ENCODE data around the gene RNU6-9. TPM values are rescaled to one million over a fixed set of nuclear protein-coding genes. Genes with fewer than 3 reads are reported as not detected.

RNU6-9 gene
- total RNA-seq, 6 experiments from 2014 or later: not detected

- peak in 1 of 4 donors; percentile 20 for ATAC-seq
- intact Hi-C loops (cut with DNase I): loop anchor here in 1 of 2 donors (5.0 to 10.0 kb wide), 2 partner anchors 48 to 105 kb away; partner anchors contain the start of gene KISS1R
- Histone ChIP-seq H3K4me3 (no peak overlapping the region), H3K27me3 (no peaks in the 10 kb centered on the region), H3K27ac (no peak overlapping the region), H3K36me3 (peaks cover 0 to 24% (median 2%) of the 10 kb centered on the region in 4 donors), H3K4me1 (no peaks in the 10 kb centered on the region), H3K9me3 (no peaks in the 10 kb centered on the region)
- 80% methylated on average over 8 of the region's 29 CpGs for WGBS (ENCODE audit: insufficient coverage, low coverage, low lambda C conversion rate, missing lambda C conversion rate)
- DNase-seq: peak in 1 of 3 donors; percentile 29
- no peak for TF ChIP-seq POLR2A (IDR thresholded peaks at IDR 0.05)
- TF ChIP-seq, protein P1, sequence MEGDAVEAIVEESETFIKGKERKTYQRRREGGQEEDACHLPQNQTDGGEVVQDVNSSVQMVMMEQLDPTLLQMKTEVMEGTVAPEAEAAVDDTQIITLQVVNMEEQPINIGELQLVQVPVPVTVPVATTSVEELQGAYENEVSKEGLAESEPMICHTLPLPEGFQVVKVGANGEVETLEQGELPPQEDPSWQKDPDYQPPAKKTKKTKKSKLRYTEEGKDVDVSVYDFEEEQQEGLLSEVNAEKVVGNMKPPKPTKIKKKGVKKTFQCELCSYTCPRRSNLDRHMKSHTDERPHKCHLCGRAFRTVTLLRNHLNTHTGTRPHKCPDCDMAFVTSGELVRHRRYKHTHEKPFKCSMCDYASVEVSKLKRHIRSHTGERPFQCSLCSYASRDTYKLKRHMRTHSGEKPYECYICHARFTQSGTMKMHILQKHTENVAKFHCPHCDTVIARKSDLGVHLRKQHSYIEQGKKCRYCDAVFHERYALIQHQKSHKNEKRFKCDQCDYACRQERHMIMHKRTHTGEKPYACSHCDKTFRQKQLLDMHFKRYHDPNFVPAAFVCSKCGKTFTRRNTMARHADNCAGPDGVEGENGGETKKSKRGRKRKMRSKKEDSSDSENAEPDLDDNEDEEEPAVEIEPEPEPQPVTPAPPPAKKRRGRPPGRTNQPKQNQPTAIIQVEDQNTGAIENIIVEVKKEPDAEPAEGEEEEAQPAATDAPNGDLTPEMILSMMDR (IDR thresholded peaks at IDR 0.05): no peak
Observed at GRCh38 chr19:869245-870177, 23.8 kb upstream of the RNU6-9 start.

DNA sequence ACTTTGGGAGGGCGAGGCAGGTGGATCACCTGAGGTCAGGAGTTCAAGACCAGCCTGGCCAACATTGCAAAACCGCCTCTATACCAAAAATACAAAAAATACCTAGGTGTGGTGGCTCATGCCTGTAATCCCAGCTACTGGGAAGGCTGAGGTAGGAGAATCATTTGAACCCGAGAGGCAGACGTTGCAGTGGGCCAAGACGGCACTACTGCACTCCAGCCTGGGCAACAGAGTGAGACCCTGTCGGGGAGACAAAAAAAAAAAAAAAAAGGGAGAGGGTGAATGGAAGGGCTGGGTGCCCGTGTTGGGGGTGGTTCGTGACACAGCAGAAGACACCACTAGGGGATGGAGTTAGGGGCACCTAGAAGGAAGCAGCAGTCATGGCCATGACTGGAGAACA is 23.0 kb upstream of the RNU6-9 start:
- ATAC-seq: no peak
- no peaks in the 10 kb centered on the region for H3K9me3 ChIP-seq
- no peaks in the 10 kb centered on the region for H3K4me1 ChIP-seq
- no peak for TF ChIP-seq POLR2A (IDR thresholded peaks at IDR 0.05)
- TF ChIP-seq, protein P1 (IDR thresholded peaks at IDR 0.05): no peak
- no peak for DNase-seq
- H3K4me3 ChIP-seq: no peak overlapping the region
- WGBS (ENCODE audit: insufficient coverage, low coverage, low lambda C conversion rate, missing lambda C conversion rate): 87% methylated on average over 2 of the region's 8 CpGs
- no peaks in the 10 kb centered on the region for H3K27me3 ChIP-seq
- H3K36me3 ChIP-seq: peaks cover 0 to 25% (median 2%) of the 10 kb centered on the region in 4 donors
- intact Hi-C loops (cut with DNase I): no loop called here
- H3K27ac ChIP-seq: no peak overlapping the region

- Histone ChIP-seq H3K9me3 (no peaks in the 10 kb centered on the region), H3K27ac (no peak overlapping the region), H3K36me3 (peaks cover 0 to 27% (median 2%) of the 10 kb centered on the region in 4 donors), H3K4me3 (no peak overlapping the region), H3K4me1 (no peaks in the 10 kb centered on the region), H3K27me3 (no peaks in the 10 kb centered on the region)
- TF ChIP-seq POLR2A (IDR thresholded peaks at IDR 0.05): no peak
- TF ChIP-seq, protein P1 (IDR thresholded peaks at IDR 0.05): no peak
- no peak for ATAC-seq
- intact Hi-C loops (cut with DNase I): no loop called here
- 90% methylated on average over 6 of the region's 28 CpGs for WGBS (ENCODE audit: insufficient coverage, low coverage, low lambda C conversion rate, missing lambda C conversion rate)
- no peak for DNase-seq
Observed at GRCh38 chr19:870963-871401, 22.3 kb upstream of the RNU6-9 start.

GRCh38 chr19:871446-872265 is 21.6 kb upstream of the RNU6-9 start:
- Histone ChIP-seq H3K9me3 (no peaks in the 10 kb centered on the region), H3K27me3 (no peaks in the 10 kb centered on the region), H3K4me3 (no peak overlapping the region), H3K4me1 (no peaks in the 10 kb centered on the region), H3K36me3 (peaks cover 0 to 27% (median 2%) of the 10 kb centered on the region in 4 donors), H3K27ac (no peak overlapping the region)
- intact Hi-C loops (cut with DNase I): no loop called here
- ATAC-seq (no peak), DNase-seq (no peak)
- TF ChIP-seq, protein P1 (IDR thresholded peaks at IDR 0.05): no peak
- no peak for TF ChIP-seq POLR2A (IDR thresholded peaks at IDR 0.05)
- WGBS (ENCODE audit: insufficient coverage, low coverage, low lambda C conversion rate, missing lambda C conversion rate): 87% methylated on average over 17 of the region's 33 CpGs
